ENCODE results near the gene PPCS. TPM values are rescaled to one million over a fixed set of nuclear protein-coding genes. Genes with fewer than 3 reads are reported as not detected.

PPCS gene
- total RNA-seq, 2 donors from 2014 or later: 38.7 to 48.9 TPM

DNA sequence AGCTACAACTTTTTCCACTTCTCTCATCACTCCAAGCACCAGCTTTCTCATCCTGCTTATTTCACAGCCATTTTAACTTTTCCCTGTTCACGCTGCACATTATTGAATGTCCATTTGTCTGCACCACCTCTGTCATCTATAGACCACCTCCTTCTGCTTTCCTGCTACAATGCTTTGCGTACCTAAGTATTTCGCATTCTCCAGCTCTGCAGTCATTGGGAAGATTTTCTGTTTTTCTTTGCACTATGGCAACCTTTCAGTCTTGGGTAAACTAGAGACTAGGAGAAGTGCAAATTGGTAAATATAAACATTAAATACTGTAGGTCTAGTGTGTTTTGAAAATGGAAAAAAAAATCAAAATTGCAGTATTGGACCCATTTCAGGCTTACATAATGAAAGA is 7.6 kb downstream of the PPCS start:
- no peaks in the 10 kb centered on the region for H3K9me3 Mint-ChIP-seq
- H3K4me1 ChIP-seq (ENCODE audit: control insufficient read depth, insufficient read depth, low read length): peaks cover 2% of the 10 kb centered on the region
- no peak for DNase-seq
- H3K36me3 Mint-ChIP-seq (ENCODE audit: low read depth): peaks cover 19% of the 10 kb centered on the region
- H3K27ac Mint-ChIP-seq: peak overlapping the region; percentile 86
- peaks cover 7% of the 10 kb centered on the region for H3K27me3 Mint-ChIP-seq (ENCODE audit: insufficient read depth)
- H3K4me3 ChIP-seq (ENCODE audit: low read length): peak overlapping the region; percentile 88
- no peak for TF ChIP-seq CTCF (conservative IDR thresholded peaks at IDR 0.05)
- H3K36me3 ChIP-seq (ENCODE audit: control insufficient read depth, insufficient read depth, low read length): peaks cover 20% of the 10 kb centered on the region
- peak overlapping the region; percentile 79 for H3K4me3 Mint-ChIP-seq
- H3K9ac ChIP-seq (ENCODE audit: extremely low read depth, low read length, poor library complexity, severe bottlenecking): peak overlapping the region; percentile 84
- H3K9me3 ChIP-seq (ENCODE audit: control insufficient read depth, low read length): no peaks in the 10 kb centered on the region
- H3K27me3 ChIP-seq (ENCODE audit: control insufficient read depth, insufficient read depth, low read length, poor library complexity, severe bottlenecking): peaks cover 18% of the 10 kb centered on the region
- H3K4me1 Mint-ChIP-seq: peaks cover 16% of the 10 kb centered on the region
- WGBS, 2 experiments (ENCODE audit: insufficient coverage in 1 of 2, insufficient read length in 1 of 2): 89 to 100% methylated on average over 1 to 3 of the region's 3 CpGs
- no peak overlapping the region for H3K27ac ChIP-seq (ENCODE audit: low read depth, low read length)

DNA sequence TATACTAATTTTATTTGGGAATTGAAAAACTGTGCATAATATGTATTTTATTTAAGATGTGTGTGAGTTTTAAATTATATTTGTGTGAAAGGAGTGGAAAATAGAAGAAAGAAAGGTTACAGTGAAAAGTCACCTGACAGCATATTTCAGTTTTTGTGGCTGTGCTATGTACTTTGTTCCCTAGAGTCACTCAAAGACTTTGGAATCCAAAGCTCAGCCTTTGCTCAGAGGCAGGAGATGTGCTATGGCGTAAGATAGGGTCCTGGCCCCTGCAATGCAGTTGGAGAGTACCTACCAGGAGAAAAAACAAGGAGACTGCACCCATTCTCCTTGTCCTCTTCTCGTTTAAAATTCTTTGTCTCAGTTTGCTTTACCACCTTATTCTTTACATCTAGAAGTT is 9.7 kb downstream of the PPCS start:
- H3K4me3 ChIP-seq (ENCODE audit: low read length): no peak overlapping the region
- peaks cover 2% of the 10 kb centered on the region for H3K4me1 ChIP-seq (ENCODE audit: control insufficient read depth, insufficient read depth, low read length)
- H3K9me3 ChIP-seq (ENCODE audit: control insufficient read depth, low read length): no peaks in the 10 kb centered on the region
- H3K4me1 Mint-ChIP-seq: peaks cover 16% of the 10 kb centered on the region
- peaks cover 9% of the 10 kb centered on the region for H3K27me3 Mint-ChIP-seq (ENCODE audit: insufficient read depth)
- H3K9ac ChIP-seq (ENCODE audit: extremely low read depth, low read length, poor library complexity, severe bottlenecking): no peak overlapping the region
- no peak overlapping the region for H3K4me3 Mint-ChIP-seq
- H3K9me3 Mint-ChIP-seq: no peaks in the 10 kb centered on the region
- 81 to 100% methylated on average over 1 to 2 of the region's 2 CpGs for WGBS, 2 experiments (ENCODE audit: insufficient coverage in 1 of 2, insufficient read length in 1 of 2)
- H3K36me3 ChIP-seq (ENCODE audit: control insufficient read depth, insufficient read depth, low read length): peaks cover 1% of the 10 kb centered on the region
- TF ChIP-seq CTCF (conservative IDR thresholded peaks at IDR 0.05): no peak
- DNase-seq: no peak
- H3K36me3 Mint-ChIP-seq (ENCODE audit: low read depth): peaks cover 3% of the 10 kb centered on the region
- H3K27me3 ChIP-seq (ENCODE audit: control insufficient read depth, insufficient read depth, low read length, poor library complexity, severe bottlenecking): peaks cover 20% of the 10 kb centered on the region
- no peak overlapping the region for H3K27ac ChIP-seq (ENCODE audit: low read depth, low read length)
- no peak overlapping the region for H3K27ac Mint-ChIP-seq

DNA sequence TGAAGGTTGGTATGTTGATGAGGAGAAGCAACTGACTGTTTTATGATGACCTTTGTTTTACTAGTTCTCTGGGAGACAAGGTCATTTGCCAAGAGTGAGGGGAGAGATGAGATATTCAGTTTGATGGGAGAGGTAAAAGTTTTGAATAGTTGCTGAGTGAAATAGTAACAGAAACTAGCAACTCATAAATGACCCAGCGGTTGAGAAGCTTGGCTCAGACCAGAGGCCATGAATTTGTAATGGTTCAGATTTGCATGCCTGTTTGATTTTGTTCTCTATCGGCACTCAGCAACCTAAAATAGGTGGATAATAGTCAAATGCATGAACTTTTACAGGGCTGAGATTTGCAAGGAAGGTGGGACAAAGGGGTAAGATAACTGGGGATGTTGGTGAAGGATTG is 13.4 kb downstream of the PPCS start:
- no peak for TF ChIP-seq CTCF (conservative IDR thresholded peaks at IDR 0.05)
- Histone ChIP-seq H3K27ac (ENCODE audit: low read depth, low read length) (no peak overlapping the region), H3K27me3 (ENCODE audit: control insufficient read depth, insufficient read depth, low read length, poor library complexity, severe bottlenecking) (peaks cover 27% of the 10 kb centered on the region), H3K9me3 (ENCODE audit: control insufficient read depth, low read length) (no peaks in the 10 kb centered on the region), H3K9ac (ENCODE audit: extremely low read depth, low read length, poor library complexity, severe bottlenecking) (no peak overlapping the region), H3K4me3 (ENCODE audit: low read length) (no peak overlapping the region), H3K4me1 (ENCODE audit: control insufficient read depth, insufficient read depth, low read length) (no peaks in the 10 kb centered on the region), H3K36me3 (ENCODE audit: control insufficient read depth, insufficient read depth, low read length) (no peaks in the 10 kb centered on the region)
- WGBS, 2 experiments (ENCODE audit: insufficient coverage in 1 of 2, insufficient read length in 1 of 2): 89 to 94% methylated on average over 2 of the region's 2 CpGs
- no peak overlapping the region for H3K27ac Mint-ChIP-seq
- H3K36me3 Mint-ChIP-seq (ENCODE audit: low read depth): no peaks in the 10 kb centered on the region
- peaks cover 6% of the 10 kb centered on the region for H3K27me3 Mint-ChIP-seq (ENCODE audit: insufficient read depth)
- no peaks in the 10 kb centered on the region for H3K4me1 Mint-ChIP-seq
- DNase-seq: no peak
- no peaks in the 10 kb centered on the region for H3K9me3 Mint-ChIP-seq
- no peak overlapping the region for H3K4me3 Mint-ChIP-seq

All from endodermal cell (in vitro differentiated cells).